ENCODE measurements around the gene LEO1. TPM values are rescaled to one million over a fixed set of nuclear protein-coding genes. Genes with fewer than 3 reads are reported as not detected.
A peak's percentile ranks its signal among the peaks of the same experiment; 100 is the strongest.

LEO1 gene
- total and polyA plus RNA-seq, 10 of the 15 experiments (the other 5 are each of a cell fraction or from before 2014, with no cell fraction given), result 13.6 to 50.6 (median 32.4) TPM

DNA sequence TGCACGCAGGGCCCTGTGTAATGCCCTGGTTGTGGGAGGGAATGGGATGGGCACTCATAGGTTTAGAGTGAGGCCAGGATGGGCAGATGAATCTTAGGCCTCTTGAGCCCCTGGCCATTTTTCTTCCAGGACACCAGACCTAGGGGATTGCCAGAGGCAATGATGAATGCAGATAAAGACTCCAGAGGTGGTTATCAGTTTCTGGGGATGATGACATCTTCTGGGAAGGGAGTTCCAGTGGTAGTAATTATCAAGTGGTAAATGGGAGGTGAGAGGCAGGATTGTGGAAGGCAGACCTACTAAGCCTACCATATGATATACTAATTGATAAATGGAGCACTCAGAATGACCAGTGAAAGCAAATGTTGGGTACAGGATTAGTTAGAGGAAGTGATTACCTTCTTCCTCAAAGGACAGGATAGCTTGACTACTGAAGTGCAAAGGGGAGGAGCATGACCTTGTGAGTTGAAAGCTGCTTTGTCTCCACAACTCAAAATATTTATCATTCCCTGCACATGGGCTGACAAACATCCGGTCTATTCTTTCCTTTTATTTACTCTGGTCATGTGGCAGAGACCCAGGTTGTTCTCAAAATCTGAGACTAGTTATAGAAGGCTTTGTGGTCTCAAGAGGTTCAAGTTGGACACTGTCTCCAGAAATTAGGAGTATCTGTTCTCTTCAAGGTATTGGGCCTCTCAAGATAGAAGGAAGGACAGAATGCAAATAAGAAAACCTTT lies 37.3 kb upstream of the LEO1 start (continued):
- no peak for TF ChIP-seq EP300 (IDR thresholded peaks at IDR 0.05; ENCODE audit: borderline replicate concordance in 1 of 2, control insufficient read depth in 1 of 2, low read depth in 2 of 2, low read length in 2 of 2)
- peak; percentile 52; the same call in 1 of the 2 replicates for TF ChIP-seq ZNF592 (IDR thresholded peaks at IDR 0.05)
- TF ChIP-seq ZNF687 (IDR thresholded peaks at IDR 0.05), result peak; percentile 77
- no peak for TF ChIP-seq EZH2 (IDR thresholded peaks at IDR 0.05; ENCODE audit: borderline replicate concordance, control insufficient read depth, low read depth, low read length)
- TF ChIP-seq, protein P1, sequence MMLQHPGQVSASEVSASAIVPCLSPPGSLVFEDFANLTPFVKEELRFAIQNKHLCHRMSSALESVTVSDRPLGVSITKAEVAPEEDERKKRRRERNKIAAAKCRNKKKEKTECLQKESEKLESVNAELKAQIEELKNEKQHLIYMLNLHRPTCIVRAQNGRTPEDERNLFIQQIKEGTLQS (IDR thresholded peaks at IDR 0.05; ENCODE audit: borderline replicate concordance, extremely low read depth, low read depth, low read length), result no peak
- no peak for TF ChIP-seq RCOR1 (conservative IDR thresholded peaks at IDR 0.05; ENCODE audit: low read depth, low read length)
- TF ChIP-seq, protein P2, sequence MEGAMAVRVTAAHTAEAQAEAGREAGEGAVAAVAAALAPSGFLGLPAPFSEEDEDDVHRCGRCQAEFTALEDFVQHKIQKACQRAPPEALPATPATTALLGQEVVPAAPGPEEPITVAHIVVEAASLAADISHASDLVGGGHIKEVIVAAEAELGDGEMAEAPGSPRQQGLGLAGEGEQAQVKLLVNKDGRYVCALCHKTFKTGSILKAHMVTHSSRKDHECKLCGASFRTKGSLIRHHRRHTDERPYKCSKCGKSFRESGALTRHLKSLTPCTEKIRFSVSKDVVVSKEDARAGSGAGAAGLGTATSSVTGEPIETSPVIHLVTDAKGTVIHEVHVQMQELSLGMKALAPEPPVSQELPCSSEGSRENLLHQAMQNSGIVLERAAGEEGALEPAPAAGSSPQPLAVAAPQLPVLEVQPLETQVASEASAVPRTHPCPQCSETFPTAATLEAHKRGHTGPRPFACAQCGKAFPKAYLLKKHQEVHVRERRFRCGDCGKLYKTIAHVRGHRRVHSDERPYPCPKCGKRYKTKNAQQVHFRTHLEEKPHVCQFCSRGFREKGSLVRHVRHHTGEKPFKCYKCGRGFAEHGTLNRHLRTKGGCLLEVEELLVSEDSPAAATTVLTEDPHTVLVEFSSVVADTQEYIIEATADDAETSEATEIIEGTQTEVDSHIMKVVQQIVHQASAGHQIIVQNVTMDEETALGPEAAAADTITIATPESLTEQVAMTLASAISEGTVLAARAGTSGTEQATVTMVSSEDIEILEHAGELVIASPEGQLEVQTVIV (IDR thresholded peaks at IDR 0.05; ENCODE audit: borderline replicate concordance, partially characterized antibody), result no peak
- no peak for TF ChIP-seq POLR2A (IDR thresholded peaks at IDR 0.05; ENCODE audit: low read depth, low read length)
- TF ChIP-seq SP1 (IDR thresholded peaks at IDR 0.05; ENCODE audit: low read depth, low read length), result no peak
- no peak for TF ChIP-seq TCF12 (IDR thresholded peaks at IDR 0.05; ENCODE audit: low read depth, low read length)
- TF ChIP-seq HDAC2 (IDR thresholded peaks at IDR 0.05), result no peak
- 0 out of 2 replicates have a peak, but pooled peaks have one; percentile 19 for TF ChIP-seq SMARCA5 (IDR thresholded peaks at IDR 0.05)
- no peak for TF ChIP-seq ZSCAN29 (IDR thresholded peaks at IDR 0.05)
- no peak for TF ChIP-seq ATF7 (IDR thresholded peaks at IDR 0.05; ENCODE audit: low read depth)
- peak; percentile 43; the same call in 1 of the 2 replicates for TF ChIP-seq DPF2 (IDR thresholded peaks at IDR 0.05)
